ENCODE measurements around the gene LHFPL6. TPM values are rescaled to one million over a fixed set of nuclear protein-coding genes. Genes with fewer than 3 reads are reported as not detected.

LHFPL6 gene
- polyA plus RNA-seq, 3 donors: 0.14 to 0.59 (median 0.46) TPM

DNA sequence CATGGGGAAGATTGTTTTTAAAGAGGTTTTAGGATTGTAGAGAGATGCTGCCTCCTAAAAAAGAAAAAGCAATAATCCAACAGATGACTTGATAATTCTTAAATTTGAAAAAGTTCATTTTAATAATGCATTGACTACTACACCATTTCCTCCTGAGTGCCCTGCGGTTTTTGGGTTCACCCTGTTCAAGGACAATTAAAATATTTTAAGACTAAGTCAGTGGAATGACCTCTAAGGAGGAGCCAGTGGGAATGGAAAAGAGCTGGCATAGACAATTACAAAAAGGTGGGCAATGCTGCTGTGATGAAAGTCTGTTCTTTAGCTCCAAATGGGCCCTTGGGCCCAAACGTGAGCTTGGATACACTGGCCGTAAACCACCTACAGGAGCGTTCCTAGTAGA is 217.8 kb downstream of the LHFPL6 start:
- WGBS (ENCODE audit: insufficient coverage): no CpG with 5 or more reads among the region's 4 CpGs
- Histone ChIP-seq H3K27me3 (ENCODE audit: control insufficient read depth in 2 of 2, insufficient read depth in 2 of 2, low read length in 2 of 2) (no peaks in the 10 kb centered on the region), H2AFZ (ENCODE audit: insufficient read depth, low read depth, low read length, poor library complexity, severe bottlenecking) (no peak overlapping the region), H3K9me3 (replicated peaks in 1 of 2; ENCODE audit: control insufficient read depth in 1 of 2, insufficient read depth in 1 of 2, low read length in 2 of 2) (no peaks in the 10 kb centered on the region), H3K36me3 (replicated peaks in 1 of 2; ENCODE audit: control insufficient read depth in 1 of 2, insufficient read depth in 2 of 2, low read length in 2 of 2) (no peaks in the 10 kb centered on the region), H3K27ac (ENCODE audit: low read depth in 1 of 2, low read length in 2 of 2) (no peak overlapping the region), H3K4me3 (replicated peaks in 1 of 3; ENCODE audit: low read depth in 2 of 3, low read length in 3 of 3) (no peak overlapping the region), H3K4me2 (replicated peaks; ENCODE audit: extremely low read depth, low read length, poor library complexity, severe bottlenecking) (no peak overlapping the region), H3K79me2 (ENCODE audit: insufficient read depth, low read length) (no peaks in the 10 kb centered on the region), H3K4me1 (ENCODE audit: control insufficient read depth in 1 of 2, insufficient read depth in 2 of 2, low read length in 2 of 2) (no peaks in the 10 kb centered on the region), H3K9ac (ENCODE audit: insufficient read depth, low read length, poor library complexity, severe bottlenecking) (no peak overlapping the region), H4K20me1 (ENCODE audit: insufficient read depth, low read length) (no peaks in the 10 kb centered on the region)
- H3K27ac Mint-ChIP-seq: no peak overlapping the region
- peaks cover 0 to 4% (median 0%) of the 10 kb centered on the region in 3 donors for H3K27me3 Mint-ChIP-seq (ENCODE audit: low read depth in 3 of 3)
- H3K36me3 Mint-ChIP-seq: no peaks in the 10 kb centered on the region
- no peak for TF ChIP-seq CTCF (IDR thresholded peaks at IDR 0.05)
- peaks cover 0 to 6% (median 0%) of the 10 kb centered on the region in 7 donors for H3K9me3 Mint-ChIP-seq
- H3K4me1 Mint-ChIP-seq: peaks cover 3% of the 10 kb centered on the region
- intact Hi-C loops (cut with micrococcal nuclease): no loop called here
- DNase-seq: no peak
- H3K4me3 Mint-ChIP-seq: no peak overlapping the region

GRCh38 chr13:39381456-39381855 is 221.5 kb downstream of the LHFPL6 start:
- Histone ChIP-seq H3K4me2 (replicated peaks; ENCODE audit: extremely low read depth, low read length, poor library complexity, severe bottlenecking) (no peak overlapping the region), H3K79me2 (ENCODE audit: insufficient read depth, low read length) (no peaks in the 10 kb centered on the region), H3K27me3 (ENCODE audit: control insufficient read depth in 2 of 2, insufficient read depth in 2 of 2, low read length in 2 of 2) (no peaks in the 10 kb centered on the region), H4K20me1 (ENCODE audit: insufficient read depth, low read length) (no peaks in the 10 kb centered on the region), H2AFZ (ENCODE audit: insufficient read depth, low read depth, low read length, poor library complexity, severe bottlenecking) (no peak overlapping the region), H3K27ac (ENCODE audit: low read depth in 1 of 2, low read length in 2 of 2) (no peak overlapping the region), H3K9ac (ENCODE audit: insufficient read depth, low read length, poor library complexity, severe bottlenecking) (no peak overlapping the region), H3K9me3 (replicated peaks in 1 of 2; ENCODE audit: control insufficient read depth in 1 of 2, insufficient read depth in 1 of 2, low read length in 2 of 2) (no peaks in the 10 kb centered on the region), H3K36me3 (replicated peaks in 1 of 2; ENCODE audit: control insufficient read depth in 1 of 2, insufficient read depth in 2 of 2, low read length in 2 of 2) (no peaks in the 10 kb centered on the region), H3K4me3 (replicated peaks in 1 of 3; ENCODE audit: low read depth in 2 of 3, low read length in 3 of 3) (no peak overlapping the region), H3K4me1 (ENCODE audit: control insufficient read depth in 1 of 2, insufficient read depth in 2 of 2, low read length in 2 of 2) (no peaks in the 10 kb centered on the region)
- no peak for DNase-seq
- intact Hi-C loops (cut with micrococcal nuclease): no loop called here
- peaks cover 0 to 6% (median 0%) of the 10 kb centered on the region in 7 donors for H3K9me3 Mint-ChIP-seq
- no peak overlapping the region for H3K4me3 Mint-ChIP-seq
- no peak overlapping the region for H3K27ac Mint-ChIP-seq
- H3K4me1 Mint-ChIP-seq: no peaks in the 10 kb centered on the region
- H3K36me3 Mint-ChIP-seq: no peaks in the 10 kb centered on the region
- WGBS (ENCODE audit: insufficient coverage): 100% methylated on average over 1 of the region's 2 CpGs
- peaks cover 0 to 2% (median 0%) of the 10 kb centered on the region in 3 donors for H3K27me3 Mint-ChIP-seq (ENCODE audit: low read depth in 3 of 3)
- TF ChIP-seq CTCF (IDR thresholded peaks at IDR 0.05): no peak

Measured in CD14-positive monocyte (primary cell).